GM18505 (cell line): Measurements from ENCODE around the gene TMEM170A.
"Not testable (repeated sequence)": the region's sequence is repeated elsewhere in the genome, so short reads cannot be mapped to it uniquely, and the experiment has no call there.

Source experiments
- ATAC-seq: cut with Tn5 transposase; IDR thresholded peaks from one replicate; pipeline ENCODE4 v1.9.1; 2021; ENCODE audit not compliant: unreplicated experiment
- POLR2A ChIP-seq: IDR thresholded peaks from 4 replicates; pipeline ENCODE4 v1.6.1; 2011; ENCODE audit warnings: borderline replicate concordance; ENCODE audit not compliant: insufficient read depth, insufficient read length; ENCODE audit errors: extremely low read depth

Gene TMEM170A

GRCh38 chr16:75464122-75464918 lies at the start of gene TMEM170A:
Gene TMEM170A (minus strand): TSS chr16:75464689. CDS start chr16:75464600, 89 bp downstream.
- peak; percentile 99 for TF ChIP-seq POLR2A
- peak; percentile 92 for ATAC-seq

GRCh38 chr16:75506574-75506973 lies 42.1 kb upstream of the TMEM170A start:
- no peak for TF ChIP-seq POLR2A
- no peak for ATAC-seq

- ATAC-seq, result no peak
- TF ChIP-seq POLR2A, result no peak
These were observed 41.6 kb upstream of the TMEM170A start for GRCh38 chr16:75506107-75506506.

- TF ChIP-seq POLR2A, result no peak
These were observed 39.3 kb upstream of the TMEM170A start for GRCh38 chr16:75503801-75504200.

GRCh38 chr16:75502916-75503605 lies 38.6 kb upstream of the TMEM170A start:
- no peak for TF ChIP-seq POLR2A
- ATAC-seq, result no peak

More at GRCh38 chr16:75503801-75504200, 39.3 kb upstream of the TMEM170A start:
- no peak for ATAC-seq

GRCh38 chr16:75501820-75502219 lies 37.3 kb upstream of the TMEM170A start:
- not testable (repeated sequence) for ATAC-seq

- TF ChIP-seq POLR2A, result no peak
- no peak for ATAC-seq
These were observed 36.9 kb upstream of the TMEM170A start for GRCh38 chr16:75501359-75501758.

- not testable (repeated sequence) for ATAC-seq
These were observed 34.3 kb upstream of the TMEM170A start for GRCh38 chr16:75498605-75499322.

GRCh38 chr16:75497558-75497957 lies 33.1 kb upstream of the TMEM170A start:
- no peak for TF ChIP-seq POLR2A
- no peak for ATAC-seq

- TF ChIP-seq POLR2A, result peak; percentile 59
- peak; percentile 62 for ATAC-seq
These were observed 30.7 kb upstream of the TMEM170A start, which contains the start of gene CHST6 for GRCh38 chr16:75495076-75495674. Gene CHST6 (minus strand): TSS chr16:75495441. CDS start chr16:75479828, 15,613 bp downstream.

GRCh38 chr16:75494661-75495075 lies 30.2 kb upstream of the TMEM170A start:
- ATAC-seq, result no peak
- TF ChIP-seq POLR2A, result no peak

- no peak for ATAC-seq
- no peak for TF ChIP-seq POLR2A
These were observed 29.7 kb upstream of the TMEM170A start for GRCh38 chr16:75494184-75494583.

GRCh38 chr16:75491876-75492275 lies 27.4 kb upstream of the TMEM170A start:
- no peak for ATAC-seq
- no peak for TF ChIP-seq POLR2A
